ENCODE measurements around the gene GRIN1.

DNA sequence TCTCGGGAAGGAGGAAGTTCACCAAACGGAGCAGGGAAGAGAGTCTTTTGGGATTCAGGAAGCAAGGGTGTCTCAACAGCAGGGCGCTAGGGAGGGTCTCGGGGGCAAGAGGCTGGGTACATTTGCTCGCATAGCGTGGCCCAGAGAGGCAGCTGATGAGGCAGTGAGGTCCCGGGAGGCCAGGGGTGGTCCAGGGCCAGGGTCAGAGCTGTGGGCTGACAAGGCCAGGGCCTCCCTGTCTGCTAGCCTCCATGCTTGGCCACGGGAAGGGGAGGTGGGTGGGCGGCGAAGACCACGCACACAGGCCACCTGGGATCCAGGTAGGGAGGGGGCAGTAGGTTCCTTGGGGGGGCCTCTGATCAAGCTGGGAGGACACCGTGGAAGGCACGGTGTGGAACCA, 72.6 kb downstream of the GRIN1 start:
- TF ChIP-seq EZH2 (IDR thresholded peaks at IDR 0.05; ENCODE audit: borderline replicate concordance) (no peak), EZH2phosphoT487 (IDR thresholded peaks at IDR 0.05; ENCODE audit: low read depth, severe bottlenecking, unreplicated experiment) (no peak)

Measured in hepatocyte (in vitro differentiated cells).